ENCODE data around the gene ZMIZ1. TPM values are rescaled to one million over a fixed set of nuclear protein-coding genes. Genes with fewer than 3 reads are reported as not detected.

ZMIZ1 gene
- total and polyA plus RNA-seq, 4 donors, result 18.3 to 80.2 (median 42.6) TPM

GRCh38 chr10:79316671-79317431 is 248.1 kb downstream of the ZMIZ1 start:
- no peak overlapping the region for H3K4me3 ChIP-seq
- no peaks in the 10 kb centered on the region for H3K27me3 ChIP-seq (ENCODE audit: control insufficient read depth in 3 of 3, insufficient read depth in 3 of 3, low read length in 2 of 3)
- no peak overlapping the region for H3K27ac ChIP-seq (ENCODE audit: low read depth in 1 of 2, low read length in 1 of 2)
- no peak for DNase-seq
- H3K4me1 ChIP-seq (ENCODE audit: control insufficient read depth in 5 of 5, insufficient read depth in 5 of 5, low read length in 5 of 5), result peaks cover 0 to 17% (median 3%) of the 10 kb centered on the region in 5 donors
- peaks cover 0 to 2% (median 0%) of the 10 kb centered on the region in 4 donors for H3K9me3 ChIP-seq (ENCODE audit: control insufficient read depth in 4 of 4, insufficient read depth in 3 of 4, low read length in 3 of 4)
- no peak for ATAC-seq (ENCODE audit: insufficient read depth, low FRiP score)
- no peak overlapping the region for H3K9ac ChIP-seq (ENCODE audit: insufficient read depth in 1 of 2, low read length in 2 of 2)
- peaks cover 7 to 28% (median 14%) of the 10 kb centered on the region in 4 donors for H3K36me3 ChIP-seq (ENCODE audit: control insufficient read depth in 4 of 4, insufficient read depth in 4 of 4, low read length in 4 of 4)
- 24 to 31% methylated on average over 13 of the region's 13 CpGs for WGBS, 2 donors
- TF ChIP-seq CTCF (IDR thresholded peaks at IDR 0.05; ENCODE audit: control extremely low read depth, extremely low read depth), result no peak

- Histone ChIP-seq H3K9ac (ENCODE audit: insufficient read depth in 1 of 2, low read length in 2 of 2) (no peak overlapping the region), H3K27ac (ENCODE audit: low read depth in 1 of 2, low read length in 1 of 2) (no peak overlapping the region), H3K4me3 (no peak overlapping the region), H3K4me1 (ENCODE audit: control insufficient read depth in 5 of 5, insufficient read depth in 5 of 5, low read length in 5 of 5) (peaks cover 0 to 17% (median 3%) of the 10 kb centered on the region in 5 donors), H3K27me3 (ENCODE audit: control insufficient read depth in 3 of 3, insufficient read depth in 3 of 3, low read length in 2 of 3) (no peaks in the 10 kb centered on the region), H3K36me3 (ENCODE audit: control insufficient read depth in 4 of 4, insufficient read depth in 4 of 4, low read length in 4 of 4) (peaks cover 0 to 14% (median 8%) of the 10 kb centered on the region in 4 donors), H3K9me3 (ENCODE audit: control insufficient read depth in 4 of 4, insufficient read depth in 3 of 4, low read length in 3 of 4) (peaks cover 0 to 2% (median 0%) of the 10 kb centered on the region in 4 donors)
- ATAC-seq (ENCODE audit: insufficient read depth, low FRiP score), result no peak
- no peak for DNase-seq
- WGBS, 2 donors, result 78 to 92% methylated on average over 5 of the region's 5 CpGs
- TF ChIP-seq CTCF (IDR thresholded peaks at IDR 0.05; ENCODE audit: control extremely low read depth, extremely low read depth), result no peak
These were observed 249.6 kb downstream of the ZMIZ1 start for GRCh38 chr10:79318369-79318768.

- H3K9ac ChIP-seq (ENCODE audit: insufficient read depth in 1 of 2, low read length in 2 of 2), result no peak overlapping the region
- peaks cover 0 to 17% (median 3%) of the 10 kb centered on the region in 5 donors for H3K4me1 ChIP-seq (ENCODE audit: control insufficient read depth in 5 of 5, insufficient read depth in 5 of 5, low read length in 5 of 5)
- no peak overlapping the region for H3K4me3 ChIP-seq
- DNase-seq (no peak), ATAC-seq (ENCODE audit: insufficient read depth, low FRiP score) (no peak)
- peaks cover 0 to 2% (median 0%) of the 10 kb centered on the region in 4 donors for H3K9me3 ChIP-seq (ENCODE audit: control insufficient read depth in 4 of 4, insufficient read depth in 3 of 4, low read length in 3 of 4)
- H3K27me3 ChIP-seq (ENCODE audit: control insufficient read depth in 3 of 3, insufficient read depth in 3 of 3, low read length in 2 of 3), result no peaks in the 10 kb centered on the region
- no peak overlapping the region for H3K27ac ChIP-seq (ENCODE audit: low read depth in 1 of 2, low read length in 1 of 2)
- WGBS, 2 donors, result 79 to 85% methylated on average over 11 of the region's 11 CpGs
- peaks cover 0 to 8% (median 5%) of the 10 kb centered on the region in 4 donors for H3K36me3 ChIP-seq (ENCODE audit: control insufficient read depth in 4 of 4, insufficient read depth in 4 of 4, low read length in 4 of 4)
- no peak for TF ChIP-seq CTCF (IDR thresholded peaks at IDR 0.05; ENCODE audit: control extremely low read depth, extremely low read depth)
These were observed 250.5 kb downstream of the ZMIZ1 start for GRCh38 chr10:79319115-79319771.

Data from lung (tissue), 12 donors.